ENCODE data around the gene CLEC7A. TPM values are rescaled to one million over a fixed set of nuclear protein-coding genes. Genes with fewer than 3 reads are reported as not detected.

CLEC7A gene
- total and polyA plus RNA-seq, 9 of the 15 experiments (the other 6 are each of a cell fraction or from before 2014, with no cell fraction given) = 0.16 TPM; not detected in 8

DNA sequence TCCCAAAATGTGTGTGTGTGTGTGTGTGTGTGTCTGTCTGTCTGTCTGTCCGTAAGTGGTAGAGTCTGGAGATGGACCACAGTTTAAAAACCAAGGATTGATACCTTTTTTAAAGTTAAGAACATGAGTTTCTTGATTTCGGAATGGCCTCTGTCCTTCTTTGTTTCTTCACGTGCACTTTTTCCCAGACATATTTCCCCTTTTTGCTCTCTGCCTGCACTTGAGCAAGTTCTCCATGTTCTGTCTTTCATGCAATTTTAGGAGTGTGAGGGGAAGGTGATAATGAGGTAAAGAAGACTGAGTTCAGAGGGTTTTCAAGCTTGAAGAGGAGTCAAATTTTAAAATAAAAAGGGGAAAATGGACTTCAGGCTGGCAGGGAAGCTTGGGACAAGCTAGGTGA lies 29.3 kb upstream of the CLEC7A start (continued):
- TF ChIP-seq E2F6 (IDR thresholded peaks at IDR 0.05; ENCODE audit: borderline replicate concordance in 1 of 2, extremely low read depth in 1 of 2, insufficient read depth in 1 of 2, insufficient read length in 1 of 2, low read depth in 1 of 2, low read length in 1 of 2, poor library complexity in 1 of 2, severe bottlenecking in 1 of 2) = no peak
- TF ChIP-seq EGR1 (conservative IDR thresholded peaks at IDR 0.05) = no peak
- no peak for TF ChIP-seq PML (IDR thresholded peaks at IDR 0.05; ENCODE audit: low read length)
- no peak for TF ChIP-seq TFAM (CRISPR knock-in tag; conservative IDR thresholded peaks at IDR 0.05)
- no peak for TF ChIP-seq NR1H2 (CRISPR knock-in tag; IDR thresholded peaks at IDR 0.05)

DNA sequence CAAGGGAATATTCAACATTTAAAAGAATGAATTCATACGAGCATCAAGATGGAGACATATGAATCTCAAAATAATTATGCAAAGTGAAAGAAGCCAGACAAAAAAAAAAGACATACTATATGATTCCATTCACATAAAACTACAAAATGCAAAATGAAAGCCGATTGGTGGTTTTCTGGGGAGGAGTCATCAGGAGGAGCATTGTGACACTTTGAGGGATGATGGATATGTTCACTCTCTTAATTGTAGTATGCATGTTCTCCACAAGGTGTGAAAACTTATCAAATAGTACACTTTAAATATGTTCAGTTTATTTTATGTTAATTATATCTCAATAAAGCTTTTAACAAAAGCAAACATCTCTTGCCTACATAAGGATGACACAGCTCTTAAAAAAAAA lies 28.4 kb upstream of the CLEC7A start:
- Histone ChIP-seq H3K4me3 (no peak overlapping the region), H3K27me3 (ENCODE audit: control insufficient read depth in 2 of 2, insufficient read depth in 2 of 2, low read length in 2 of 2) (peaks cover 0 to 10% of the 10 kb centered on the region in 2 experiments; a peak in 2 of 5 replicates), H3K9me3 (replicated peaks; ENCODE audit: control insufficient read depth, insufficient read depth, low read depth, low read length) (no peaks in the 10 kb centered on the region), H3K36me3 (ENCODE audit: control insufficient read depth, insufficient read depth, low read length) (no peaks in the 10 kb centered on the region), H3K79me2 (ENCODE audit: control insufficient read depth, insufficient read depth, low read length) (no peaks in the 10 kb centered on the region), H3K4me1 (replicated peaks in 1 of 2; ENCODE audit: control insufficient read depth in 2 of 2, insufficient read depth in 2 of 2, low read length in 2 of 2) (peaks cover 0 to 8% of the 10 kb centered on the region in 2 experiments; a peak in 2 of 5 replicates), H3K9me1 (ENCODE audit: control insufficient read depth, insufficient read depth, low read length) (no peaks in the 10 kb centered on the region), H2AFZ (ENCODE audit: low read depth, low read length) (no peak overlapping the region), H3K27ac (ENCODE audit: extremely low read depth, low read depth, low read length) (no peak overlapping the region), H3K4me2 (ENCODE audit: insufficient read depth, low read length) (no peak overlapping the region), H3K9ac (ENCODE audit: insufficient read depth in 1 of 2, low read depth in 2 of 2, low read length in 2 of 2) (no peak overlapping the region), H4K20me1 (replicated peaks; ENCODE audit: control insufficient read depth, insufficient read depth, low read length) (no peaks in the 10 kb centered on the region)
- POLR2A ChIA-PET = interaction anchor here (0.7 kb wide), 1 partner anchor 33 kb away, joined by 3 read pairs; no protein-coding TSS in a partner anchor
- DNase-seq (ENCODE audit: extremely low read depth in 1 of 4, low spot score in 3 of 4) = no peak
- no TSS peak for BruUV-seq (replicated peaks)
- CTCF ChIA-PET (ENCODE audit: low intra/inter-chr PET ratio) = no interaction called here
- in situ Hi-C loops (cut with MboI) (no loop called here), intact Hi-C loops (cut with micrococcal nuclease) (no loop called here)
- FAIRE-seq = no peak
- TF ChIP-seq, protein P1, sequence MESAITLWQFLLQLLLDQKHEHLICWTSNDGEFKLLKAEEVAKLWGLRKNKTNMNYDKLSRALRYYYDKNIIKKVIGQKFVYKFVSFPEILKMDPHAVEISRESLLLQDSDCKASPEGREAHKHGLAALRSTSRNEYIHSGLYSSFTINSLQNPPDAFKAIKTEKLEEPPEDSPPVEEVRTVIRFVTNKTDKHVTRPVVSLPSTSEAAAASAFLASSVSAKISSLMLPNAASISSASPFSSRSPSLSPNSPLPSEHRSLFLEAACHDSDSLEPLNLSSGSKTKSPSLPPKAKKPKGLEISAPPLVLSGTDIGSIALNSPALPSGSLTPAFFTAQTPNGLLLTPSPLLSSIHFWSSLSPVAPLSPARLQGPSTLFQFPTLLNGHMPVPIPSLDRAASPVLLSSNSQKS (CRISPR knock-in tag; IDR thresholded peaks at IDR 0.05) = no peak
- TF ChIP-seq PBX2 (CRISPR knock-in tag; IDR thresholded peaks at IDR 0.05; ENCODE audit: low read depth) (no peak), PBX2 (tag; conservative IDR thresholded peaks at IDR 0.05; ENCODE audit: low read depth) (0 out of 2 replicates have a peak, but pooled peaks have one; percentile 12)
- ATAC-seq = no peak
- WGBS (ENCODE audit: insufficient coverage, low coverage, missing lambda C conversion rate) = 7% methylated on average over 2 of the region's 2 CpGs

All from K562 (cell line).